Stimulated activated CD8-positive, alpha-beta memory T cell treated with anti-CD3 and anti-CD28 coated beads, Interleukin-2, amount 100 ng/mL, for 48 hours (primary cell): ENCODE data around the gene DTX2.
"Not testable (repeated sequence)": the region's sequence is repeated elsewhere in the genome, so short reads cannot be mapped to it uniquely, and the experiment has no call there.

Experiments used
- DNase-seq, 2 donors: peaks; one replicate each; pipeline ENCODE4 v3.0.0-alpha.2; 2020; ENCODE audit warnings: low read depth in 2 of 2

Gene DTX2

GRCh38 chr7:76492139-76492538 is 30.6 kb downstream of the DTX2 start:
- not testable (repeated sequence) for DNase-seq

- not testable (repeated sequence) for DNase-seq
Observed at GRCh38 chr7:76495717-76496116, 34.2 kb downstream of the DTX2 start.

GRCh38 chr7:76497918-76498582 is 36.5 kb downstream of the DTX2 start:
- not testable (repeated sequence) for DNase-seq

GRCh38 chr7:76498583-76499200 is 37.2 kb downstream of the DTX2 start:
- DNase-seq = not testable (repeated sequence)

- not testable (repeated sequence) for DNase-seq
Observed at GRCh38 chr7:76499201-76499923, 37.9 kb downstream of the DTX2 start.

- not testable (repeated sequence) for DNase-seq
Observed at GRCh38 chr7:76499924-76500241, 38.4 kb downstream of the DTX2 start.

- not testable (repeated sequence) for DNase-seq
Observed at GRCh38 chr7:76502224-76502623, 40.7 kb downstream of the DTX2 start.

- not testable (repeated sequence) for DNase-seq
Observed at GRCh38 chr7:76502836-76503235, 41.3 kb downstream of the DTX2 start.

GRCh38 chr7:76503244-76503643 is 41.7 kb downstream of the DTX2 start:
- not testable (repeated sequence) for DNase-seq

GRCh38 chr7:76504351-76505167 is 43.0 kb downstream of the DTX2 start:
- DNase-seq = not testable (repeated sequence)

GRCh38 chr7:76505168-76506080 is 43.9 kb downstream of the DTX2 start:
- DNase-seq = no peak

GRCh38 chr7:76506081-76506440 is 44.6 kb downstream of the DTX2 start:
- no peak for DNase-seq

GRCh38 chr7:76506643-76507042 is 45.1 kb downstream of the DTX2 start:
- DNase-seq = not testable (repeated sequence)

- no peak for DNase-seq
Observed at GRCh38 chr7:76507723-76508406, 46.4 kb downstream of the DTX2 start.

- no peak for DNase-seq
Observed at GRCh38 chr7:76509931-76510877, 48.7 kb downstream of the DTX2 start, which contains the start of gene UPK3B. Gene UPK3B (plus strand): TSS chr7:76510552. CDS start chr7:76510653, 101 bp downstream.

- DNase-seq = not testable (repeated sequence)
Observed at GRCh38 chr7:76511200-76511910, 49.8 kb downstream of the DTX2 start.

GRCh38 chr7:76511911-76512885 is 50.7 kb downstream of the DTX2 start:
- DNase-seq = not testable (repeated sequence)
